ENCODE data around the gene SPATA1.

GRCh38 chr1:84584126-84584525 lies 77.9 kb downstream of the SPATA1 start:
- TF ChIP-seq, protein P1, sequence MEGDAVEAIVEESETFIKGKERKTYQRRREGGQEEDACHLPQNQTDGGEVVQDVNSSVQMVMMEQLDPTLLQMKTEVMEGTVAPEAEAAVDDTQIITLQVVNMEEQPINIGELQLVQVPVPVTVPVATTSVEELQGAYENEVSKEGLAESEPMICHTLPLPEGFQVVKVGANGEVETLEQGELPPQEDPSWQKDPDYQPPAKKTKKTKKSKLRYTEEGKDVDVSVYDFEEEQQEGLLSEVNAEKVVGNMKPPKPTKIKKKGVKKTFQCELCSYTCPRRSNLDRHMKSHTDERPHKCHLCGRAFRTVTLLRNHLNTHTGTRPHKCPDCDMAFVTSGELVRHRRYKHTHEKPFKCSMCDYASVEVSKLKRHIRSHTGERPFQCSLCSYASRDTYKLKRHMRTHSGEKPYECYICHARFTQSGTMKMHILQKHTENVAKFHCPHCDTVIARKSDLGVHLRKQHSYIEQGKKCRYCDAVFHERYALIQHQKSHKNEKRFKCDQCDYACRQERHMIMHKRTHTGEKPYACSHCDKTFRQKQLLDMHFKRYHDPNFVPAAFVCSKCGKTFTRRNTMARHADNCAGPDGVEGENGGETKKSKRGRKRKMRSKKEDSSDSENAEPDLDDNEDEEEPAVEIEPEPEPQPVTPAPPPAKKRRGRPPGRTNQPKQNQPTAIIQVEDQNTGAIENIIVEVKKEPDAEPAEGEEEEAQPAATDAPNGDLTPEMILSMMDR (IDR thresholded peaks at IDR 0.05): no peak
- TF ChIP-seq JUND (IDR thresholded peaks at IDR 0.05) (no peak), GABPA (IDR thresholded peaks at IDR 0.05; ENCODE audit: low read depth) (no peak), RFX5 (IDR thresholded peaks at IDR 0.05; ENCODE audit: low read length) (no peak), MXI1 (IDR thresholded peaks at IDR 0.05; ENCODE audit: low read depth, low read length) (no peak), EP300 (IDR thresholded peaks at IDR 0.05; ENCODE audit: borderline replicate concordance in 1 of 2, low read depth in 1 of 2, low read length in 1 of 2) (no peak), USF2 (IDR thresholded peaks at IDR 0.05; ENCODE audit: borderline replicate concordance, low read depth, low read length) (no peak), SIN3A (IDR thresholded peaks at IDR 0.05; ENCODE audit: borderline replicate concordance, low read depth, low read length) (no peak), ELF1 (IDR thresholded peaks at IDR 0.05) (no peak), EZH2phosphoT487 (IDR thresholded peaks at IDR 0.05; ENCODE audit: borderline replicate concordance, low read depth) (no peak), TCF12 (IDR thresholded peaks at IDR 0.05) (no peak), FOXM1 (IDR thresholded peaks at IDR 0.05; ENCODE audit: low read depth) (no peak)
- TF ChIP-seq, protein P2, sequence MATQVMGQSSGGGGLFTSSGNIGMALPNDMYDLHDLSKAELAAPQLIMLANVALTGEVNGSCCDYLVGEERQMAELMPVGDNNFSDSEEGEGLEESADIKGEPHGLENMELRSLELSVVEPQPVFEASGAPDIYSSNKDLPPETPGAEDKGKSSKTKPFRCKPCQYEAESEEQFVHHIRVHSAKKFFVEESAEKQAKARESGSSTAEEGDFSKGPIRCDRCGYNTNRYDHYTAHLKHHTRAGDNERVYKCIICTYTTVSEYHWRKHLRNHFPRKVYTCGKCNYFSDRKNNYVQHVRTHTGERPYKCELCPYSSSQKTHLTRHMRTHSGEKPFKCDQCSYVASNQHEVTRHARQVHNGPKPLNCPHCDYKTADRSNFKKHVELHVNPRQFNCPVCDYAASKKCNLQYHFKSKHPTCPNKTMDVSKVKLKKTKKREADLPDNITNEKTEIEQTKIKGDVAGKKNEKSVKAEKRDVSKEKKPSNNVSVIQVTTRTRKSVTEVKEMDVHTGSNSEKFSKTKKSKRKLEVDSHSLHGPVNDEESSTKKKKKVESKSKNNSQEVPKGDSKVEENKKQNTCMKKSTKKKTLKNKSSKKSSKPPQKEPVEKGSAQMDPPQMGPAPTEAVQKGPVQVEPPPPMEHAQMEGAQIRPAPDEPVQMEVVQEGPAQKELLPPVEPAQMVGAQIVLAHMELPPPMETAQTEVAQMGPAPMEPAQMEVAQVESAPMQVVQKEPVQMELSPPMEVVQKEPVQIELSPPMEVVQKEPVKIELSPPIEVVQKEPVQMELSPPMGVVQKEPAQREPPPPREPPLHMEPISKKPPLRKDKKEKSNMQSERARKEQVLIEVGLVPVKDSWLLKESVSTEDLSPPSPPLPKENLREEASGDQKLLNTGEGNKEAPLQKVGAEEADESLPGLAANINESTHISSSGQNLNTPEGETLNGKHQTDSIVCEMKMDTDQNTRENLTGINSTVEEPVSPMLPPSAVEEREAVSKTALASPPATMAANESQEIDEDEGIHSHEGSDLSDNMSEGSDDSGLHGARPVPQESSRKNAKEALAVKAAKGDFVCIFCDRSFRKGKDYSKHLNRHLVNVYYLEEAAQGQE (IDR thresholded peaks at IDR 0.05; ENCODE audit: low read depth, low read length): no peak
